ENCODE results near the gene COL23A1. TPM values are rescaled to one million over a fixed set of nuclear protein-coding genes. Genes with fewer than 3 reads are reported as not detected.
"Not testable (repeated sequence)": the region's sequence is repeated elsewhere in the genome, so short reads cannot be mapped to it uniquely, and the experiment has no call there.

COL23A1 gene
- polyA plus RNA-seq, 3 donors, result 0.11 to 0.21 TPM; not detected in 1

- Histone ChIP-seq H3K9me3 (replicated peaks in 1 of 2; ENCODE audit: control insufficient read depth in 1 of 2, insufficient read depth in 1 of 2, low read length in 2 of 2) (peaks cover 2 to 29% of the 10 kb centered on the region in 2 donors), H3K36me3 (replicated peaks in 1 of 2; ENCODE audit: control insufficient read depth in 1 of 2, insufficient read depth in 2 of 2, low read length in 2 of 2) (no peaks in the 10 kb centered on the region), H3K27ac (ENCODE audit: low read depth in 1 of 2, low read length in 2 of 2) (no peak overlapping the region), H2AFZ (ENCODE audit: insufficient read depth, low read depth, low read length, poor library complexity, severe bottlenecking) (no peak overlapping the region), H3K9ac (ENCODE audit: insufficient read depth, low read length, poor library complexity, severe bottlenecking) (no peak overlapping the region), H3K4me3 (replicated peaks in 1 of 3; ENCODE audit: low read depth in 2 of 3, low read length in 3 of 3) (no peak overlapping the region), H3K4me2 (replicated peaks; ENCODE audit: extremely low read depth, low read length, poor library complexity, severe bottlenecking) (no peak overlapping the region), H3K4me1 (ENCODE audit: control insufficient read depth in 1 of 2, insufficient read depth in 2 of 2, low read length in 2 of 2) (peaks cover 0 to 4% of the 10 kb centered on the region in 2 donors), H3K27me3 (ENCODE audit: control insufficient read depth in 2 of 2, insufficient read depth in 2 of 2, low read length in 2 of 2) (no peaks in the 10 kb centered on the region), H3K79me2 (ENCODE audit: insufficient read depth, low read length) (no peaks in the 10 kb centered on the region), H4K20me1 (ENCODE audit: insufficient read depth, low read length) (no peaks in the 10 kb centered on the region)
- no peak overlapping the region for H3K4me3 Mint-ChIP-seq
- DNase-seq, result no peak
- no peak overlapping the region for H3K27ac Mint-ChIP-seq
- H3K27me3 Mint-ChIP-seq (ENCODE audit: low read depth in 3 of 3), result peaks cover 2 to 4% (median 3%) of the 10 kb centered on the region in 3 donors
- intact Hi-C loops (cut with micrococcal nuclease), result no loop called here
- TF ChIP-seq, protein P1, sequence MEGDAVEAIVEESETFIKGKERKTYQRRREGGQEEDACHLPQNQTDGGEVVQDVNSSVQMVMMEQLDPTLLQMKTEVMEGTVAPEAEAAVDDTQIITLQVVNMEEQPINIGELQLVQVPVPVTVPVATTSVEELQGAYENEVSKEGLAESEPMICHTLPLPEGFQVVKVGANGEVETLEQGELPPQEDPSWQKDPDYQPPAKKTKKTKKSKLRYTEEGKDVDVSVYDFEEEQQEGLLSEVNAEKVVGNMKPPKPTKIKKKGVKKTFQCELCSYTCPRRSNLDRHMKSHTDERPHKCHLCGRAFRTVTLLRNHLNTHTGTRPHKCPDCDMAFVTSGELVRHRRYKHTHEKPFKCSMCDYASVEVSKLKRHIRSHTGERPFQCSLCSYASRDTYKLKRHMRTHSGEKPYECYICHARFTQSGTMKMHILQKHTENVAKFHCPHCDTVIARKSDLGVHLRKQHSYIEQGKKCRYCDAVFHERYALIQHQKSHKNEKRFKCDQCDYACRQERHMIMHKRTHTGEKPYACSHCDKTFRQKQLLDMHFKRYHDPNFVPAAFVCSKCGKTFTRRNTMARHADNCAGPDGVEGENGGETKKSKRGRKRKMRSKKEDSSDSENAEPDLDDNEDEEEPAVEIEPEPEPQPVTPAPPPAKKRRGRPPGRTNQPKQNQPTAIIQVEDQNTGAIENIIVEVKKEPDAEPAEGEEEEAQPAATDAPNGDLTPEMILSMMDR (IDR thresholded peaks at IDR 0.05), result no peak
- WGBS (ENCODE audit: insufficient coverage), result 100% methylated on average over 1 of the region's 4 CpGs
- peaks cover 17 to 32% (median 23%) of the 10 kb centered on the region in 7 donors for H3K9me3 Mint-ChIP-seq
- no peaks in the 10 kb centered on the region for H3K4me1 Mint-ChIP-seq
- no peaks in the 10 kb centered on the region for H3K36me3 Mint-ChIP-seq
Measured at GRCh38 chr5:178370102-178370501, 220.1 kb downstream of the COL23A1 start.

GRCh38 chr5:178369469-178369868 lies 220.7 kb downstream of the COL23A1 start:
- H4K20me1 ChIP-seq (ENCODE audit: insufficient read depth, low read length); H3K4me3 ChIP-seq (replicated peaks in 1 of 3; ENCODE audit: low read depth in 2 of 3, low read length in 3 of 3); H3K4me3 Mint-ChIP-seq; DNase-seq; H3K9ac ChIP-seq (ENCODE audit: insufficient read depth, low read length, poor library complexity, severe bottlenecking); H3K79me2 ChIP-seq (ENCODE audit: insufficient read depth, low read length); H3K4me1 ChIP-seq (ENCODE audit: control insufficient read depth in 1 of 2, insufficient read depth in 2 of 2, low read length in 2 of 2); H3K27me3 ChIP-seq (ENCODE audit: control insufficient read depth in 2 of 2, insufficient read depth in 2 of 2, low read length in 2 of 2); H3K27me3 Mint-ChIP-seq (ENCODE audit: low read depth in 3 of 3); intact Hi-C loops (cut with micrococcal nuclease); H3K4me2 ChIP-seq (replicated peaks; ENCODE audit: extremely low read depth, low read length, poor library complexity, severe bottlenecking); H3K4me1 Mint-ChIP-seq; H3K27ac ChIP-seq (ENCODE audit: low read depth in 1 of 2, low read length in 2 of 2); H2AFZ ChIP-seq (ENCODE audit: insufficient read depth, low read depth, low read length, poor library complexity, severe bottlenecking); H3K36me3 ChIP-seq (replicated peaks in 1 of 2; ENCODE audit: control insufficient read depth in 1 of 2, insufficient read depth in 2 of 2, low read length in 2 of 2); H3K36me3 Mint-ChIP-seq: not testable (repeated sequence)
- peak overlapping the region in 1 of 7 donors; percentile 44 for H3K27ac Mint-ChIP-seq
- H3K9me3 ChIP-seq (replicated peaks in 1 of 2; ENCODE audit: control insufficient read depth in 1 of 2, insufficient read depth in 1 of 2, low read length in 2 of 2), result peaks cover 6 to 35% of the 10 kb centered on the region in 2 donors
- H3K9me3 Mint-ChIP-seq, result peaks cover 19 to 36% (median 28%) of the 10 kb centered on the region in 7 donors
- WGBS (ENCODE audit: insufficient coverage), result 100% methylated on average over 1 of the region's 3 CpGs
